Left hindlimb (tissue), 1 donor: Measurements from ENCODE around the gene ABCB10.

Experiments
- DNase-seq: peaks from one replicate; pipeline ENCODE4 v3.0.0-alpha.2; 2018

The ABCB10 gene

DNA sequence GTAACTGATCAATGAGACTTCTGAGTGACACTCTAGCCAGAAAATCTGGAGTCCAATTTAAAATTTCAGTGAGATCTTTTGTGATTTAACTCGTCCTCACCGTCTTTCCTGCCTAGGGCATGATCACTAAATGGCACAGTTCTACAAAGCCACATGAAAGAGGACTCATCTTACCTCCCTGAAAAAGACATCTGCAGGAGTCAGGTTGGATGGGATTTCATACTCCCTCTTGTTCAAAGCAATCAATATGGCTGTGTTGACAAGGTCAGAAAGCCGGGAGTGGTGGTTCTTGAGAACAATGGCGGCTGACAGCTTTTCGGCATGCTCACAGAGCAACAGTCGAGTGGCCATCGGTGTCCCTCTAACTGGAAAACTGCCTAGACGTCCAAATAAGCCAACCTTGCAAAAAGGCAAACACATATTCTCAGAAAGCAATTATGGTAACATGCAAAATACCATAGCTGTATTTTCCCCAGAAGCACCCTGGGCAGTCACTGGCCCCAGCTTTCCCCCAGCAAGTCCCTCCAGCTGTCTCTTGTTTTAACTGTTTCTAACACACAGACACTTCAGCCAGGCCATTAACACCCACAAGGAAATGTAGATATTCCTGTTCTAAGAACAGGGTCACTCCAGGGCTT, 88.0 kb downstream of the ABCB10 start:
- DNase-seq = no peak

DNA sequence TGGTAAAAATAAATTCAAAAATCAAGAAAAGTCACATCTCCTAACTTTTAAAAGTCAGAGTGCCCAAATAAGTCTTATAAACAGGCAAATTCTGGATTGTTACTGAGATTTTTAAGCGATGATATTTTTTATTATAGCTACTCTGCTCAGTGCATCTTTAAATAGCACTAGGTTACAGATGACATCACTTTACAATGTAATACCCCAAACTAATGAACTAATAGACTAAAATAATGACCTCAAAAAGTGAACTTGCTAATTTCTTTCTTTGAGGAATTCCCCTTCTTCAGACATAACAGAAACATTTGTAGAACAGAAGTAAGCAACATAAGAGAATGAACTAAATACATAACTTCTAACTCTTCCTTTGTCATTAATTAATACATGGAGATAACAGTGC, 91.6 kb downstream of the ABCB10 start:
- DNase-seq = no peak
